Islet of Langerhans (tissue), 1 donor: Measurements from ENCODE around the gene CMC4.

Source experiments
- FAIRE-seq: peaks from one replicate; lab custom pipeline; 2011; peaks lifted over from hg19 to GRCh38; lab: Jason Lieb, UNC

CMC4 gene

GRCh38 chrX:155070975-155071693 is at the start of gene CMC4, which contains the start of the genes BRCC3 and MTCP1:
TSS of gene CMC4 (minus strand) at chrX:155071136. CDS start at chrX:155064023, 7,113 bp downstream.
TSS of gene BRCC3 (plus strand) at chrX:155071508. CDS start at chrX:155071528, 20 bp downstream.
TSS of gene MTCP1 (minus strand) at chrX:155071136. CDS start at chrX:155066010, 5,126 bp downstream.
- FAIRE-seq, result no peak

- FAIRE-seq, result no peak
Measured at GRCh38 chrX:155115174-155115819, 44.4 kb upstream of the CMC4 start.

- FAIRE-seq, result no peak
Measured at GRCh38 chrX:155113097-155113496, 42.2 kb upstream of the CMC4 start.

GRCh38 chrX:155112171-155112570 is 41.2 kb upstream of the CMC4 start:
- no peak for FAIRE-seq

- no peak for FAIRE-seq
Measured at GRCh38 chrX:155108427-155108826, 37.5 kb upstream of the CMC4 start.

GRCh38 chrX:155105919-155106318 is 35.0 kb upstream of the CMC4 start:
- no peak for FAIRE-seq

GRCh38 chrX:155094468-155095061 is 23.6 kb upstream of the CMC4 start:
- FAIRE-seq, result no peak

GRCh38 chrX:155086961-155087735 is 16.2 kb upstream of the CMC4 start:
- FAIRE-seq, result no peak

GRCh38 chrX:155086202-155086840 is 15.4 kb upstream of the CMC4 start:
- FAIRE-seq, result no peak

- FAIRE-seq, result no peak
Measured at GRCh38 chrX:155071694-155072280, 851 bp upstream of the CMC4 start.

GRCh38 chrX:155070663-155070974 is 317 bp downstream of the CMC4 start:
- no peak for FAIRE-seq

GRCh38 chrX:155070038-155070437 is 898 bp downstream of the CMC4 start:
- no peak for FAIRE-seq

- FAIRE-seq, result no peak
Measured at GRCh38 chrX:155069414-155069813, 1.5 kb downstream of the CMC4 start.

- FAIRE-seq, result no peak
Measured at GRCh38 chrX:155068165-155068564, 2.8 kb downstream of the CMC4 start.

- no peak for FAIRE-seq
Measured at GRCh38 chrX:155065035-155065734, 5.8 kb downstream of the CMC4 start.

GRCh38 chrX:155061760-155062159 is 9.2 kb downstream of the CMC4 start:
- FAIRE-seq, result no peak

GRCh38 chrX:155056877-155057792 is 13.8 kb downstream of the CMC4 start:
- FAIRE-seq, result peak; percentile 86

GRCh38 chrX:155056471-155056870 is 14.5 kb downstream of the CMC4 start:
- no peak for FAIRE-seq

- no peak for FAIRE-seq
Measured at GRCh38 chrX:155055494-155055893, 15.4 kb downstream of the CMC4 start.

GRCh38 chrX:155054255-155054654 is 16.7 kb downstream of the CMC4 start:
- FAIRE-seq, result no peak
